H9 (cell line): ENCODE data around the gene MB. TPM values are rescaled to one million over a fixed set of nuclear protein-coding genes. Genes with fewer than 3 reads are reported as not detected.

Source experiments
- DNase-seq: peaks from one replicate; pipeline ENCODE4 v3.0.0-alpha.2; 2017
- H2AFZ ChIP-seq: one replicate; pipeline ENCODE4 v1.6.1; 2013; ENCODE audit warnings: mild to moderate bottlenecking, low read length, control low read depth, moderate library complexity
- H2AK5ac ChIP-seq: 2 replicates; pipeline ENCODE4 v1.6.1; 2013; ENCODE audit warnings: low read length, control low read depth, mixed read lengths; ENCODE audit not compliant: insufficient read length
- H2BK120ac ChIP-seq: one replicate; pipeline ENCODE4 v1.6.1; 2013; ENCODE audit warnings: low read depth, mild to moderate bottlenecking, low read length, control low read depth, inconsistent platforms; ENCODE audit not compliant: poor library complexity, severe bottlenecking
- H2BK12ac ChIP-seq: 2 replicates; pipeline ENCODE4 v1.6.1; 2013; ENCODE audit warnings: low read length, control low read depth, mixed read lengths, low read depth; ENCODE audit not compliant: insufficient read length
- H2BK15ac ChIP-seq: 2 replicates; pipeline ENCODE4 v1.6.1; 2013; ENCODE audit warnings: low read depth, low read length, control low read depth
- H2BK20ac ChIP-seq: one replicate; pipeline ENCODE4 v1.6.1; 2013; ENCODE audit warnings: low read depth, mild to moderate bottlenecking, low read length, control low read depth, inconsistent platforms; ENCODE audit not compliant: poor library complexity, severe bottlenecking
- H2BK5ac ChIP-seq: 2 replicates; pipeline ENCODE4 v1.6.1; 2013; ENCODE audit warnings: low read length, control low read depth, mixed read lengths; ENCODE audit not compliant: insufficient read length
- H3K14ac ChIP-seq: 2 replicates; pipeline ENCODE4 v1.6.1; 2013; ENCODE audit warnings: low read length, control low read depth; ENCODE audit not compliant: insufficient read depth
- H3K18ac ChIP-seq: 2 replicates; pipeline ENCODE4 v1.6.1; 2013; ENCODE audit warnings: low read depth, mild to moderate bottlenecking, mixed read lengths, low read length, control low read depth; ENCODE audit not compliant: insufficient read length
- H3K23ac ChIP-seq: 2 replicates; pipeline ENCODE4 v1.6.1; 2013; ENCODE audit warnings: low read length, control low read depth, mixed read lengths, low read depth; ENCODE audit not compliant: insufficient read length
- H3K23me2 ChIP-seq: 2 replicates; pipeline ENCODE4 v1.6.1; 2013; ENCODE audit warnings: low read depth, mild to moderate bottlenecking, mixed read lengths, low read length, control low read depth; ENCODE audit not compliant: insufficient read length, poor library complexity, severe bottlenecking
- H3K27ac ChIP-seq: 2 replicates; pipeline ENCODE4 v1.5.1; 2013; ENCODE audit warnings: low read length, control low read depth, mixed read lengths, low read depth; ENCODE audit not compliant: insufficient read length
- H3K27me3 ChIP-seq: 2 replicates; pipeline ENCODE4 v1.6.1; 2013; ENCODE audit warnings: low read length, control low read depth, inconsistent platforms; ENCODE audit not compliant: insufficient read depth
- H3K4ac ChIP-seq: 2 replicates; pipeline ENCODE4 v1.6.1; 2013; ENCODE audit warnings: low read depth, mild to moderate bottlenecking, control low read depth, inconsistent platforms, low read length, moderate library complexity
- H3K4me1 ChIP-seq: 2 replicates; pipeline ENCODE4 v1.6.1; 2013; ENCODE audit warnings: low read length, control low read depth, inconsistent platforms; ENCODE audit not compliant: insufficient read depth
- H3K4me2 ChIP-seq: 2 replicates; pipeline ENCODE4 v1.6.1; 2013; ENCODE audit warnings: low read length, control low read depth, mixed read lengths; ENCODE audit not compliant: insufficient read length, insufficient read depth
- H3K56ac ChIP-seq: 2 replicates; pipeline ENCODE4 v1.6.1; 2013; ENCODE audit warnings: low read depth, mild to moderate bottlenecking, mixed read lengths, low read length, control low read depth; ENCODE audit not compliant: insufficient read length
- H3K79me1 ChIP-seq: 2 replicates; pipeline ENCODE4 v1.6.1; 2013; ENCODE audit warnings: low read depth, mild to moderate bottlenecking, moderate library complexity, low read length, control low read depth, inconsistent platforms; ENCODE audit not compliant: insufficient read depth, poor library complexity, severe bottlenecking
- H3K79me2 ChIP-seq: 2 replicates; pipeline ENCODE4 v1.6.1; 2013; ENCODE audit warnings: low read length, control low read depth, inconsistent platforms; ENCODE audit not compliant: insufficient read depth
- H3K9ac ChIP-seq: 2 replicates; pipeline ENCODE4 v1.6.1; 2013; ENCODE audit warnings: low read length, control low read depth, mixed read lengths; ENCODE audit not compliant: insufficient read length; ENCODE audit errors: extremely low read depth
- H3K9me3 ChIP-seq: one replicate; pipeline ENCODE4 v1.6.1; 2013; ENCODE audit warnings: low read depth, low read length, inconsistent platforms; ENCODE audit not compliant: control insufficient read depth
- H3T11ph ChIP-seq: one replicate; pipeline ENCODE4 v1.6.1; 2013; ENCODE audit warnings: mild to moderate bottlenecking, low read length, control low read depth, inconsistent platforms
- H4K20me1 ChIP-seq: one replicate; pipeline ENCODE4 v1.6.1; 2013; ENCODE audit not compliant: control insufficient read depth, insufficient read length, insufficient read depth
- H4K5ac ChIP-seq: 2 replicates; pipeline ENCODE4 v1.6.1; 2013; ENCODE audit warnings: low read depth, mild to moderate bottlenecking, mixed read lengths, low read length, control low read depth; ENCODE audit not compliant: insufficient read length
- H4K8ac ChIP-seq: replicated peaks from 2 replicates; pipeline ENCODE4 v1.6.1; 2013; ENCODE audit warnings: low read length, control low read depth, mixed read lengths, low read depth; ENCODE audit not compliant: insufficient read length
- H4K91ac ChIP-seq: 2 replicates; pipeline ENCODE4 v1.6.1; 2013; ENCODE audit warnings: low read depth, mild to moderate bottlenecking, moderate library complexity, mixed read lengths, low read length, control low read depth; ENCODE audit not compliant: insufficient read length
- H3K27ac Mint-ChIP-seq, 3 experiments: 2 replicates in 2 of 3; 3 replicates in 1 of 3; pipeline ENCODE4 v1.8.0; 2020 to 2021; ENCODE audit warnings: mixed read lengths in 3 of 3, mild to moderate bottlenecking in 1 of 3, moderate library complexity in 1 of 3
- H3K27me3 Mint-ChIP-seq: 2 replicates; pipeline ENCODE4 v1.8.0; 2021; ENCODE audit warnings: low read depth, mild to moderate bottlenecking, moderate library complexity, mixed read lengths
- H3K36me3 Mint-ChIP-seq, 3 experiments: 2 replicates in 2 of 3; 3 replicates in 1 of 3; pipeline ENCODE4 v1.8.0; 2020 to 2021; ENCODE audit warnings: low read depth in 3 of 3, mixed read lengths in 3 of 3; ENCODE audit not compliant: insufficient read depth in 1 of 3
- H3K4me1 Mint-ChIP-seq, 2 experiments: 2 replicates each; pipeline ENCODE4 v1.8.0; 2020; ENCODE audit warnings: mixed read lengths in 2 of 2
- H3K4me3 Mint-ChIP-seq, 2 experiments: 2 replicates in 1 of 2; 3 replicates in 1 of 2; pipeline ENCODE4 v1.8.0; 2020 to 2021; ENCODE audit warnings: mild to moderate bottlenecking in 2 of 2, mixed read lengths in 2 of 2, moderate library complexity in 1 of 2
- H3K9me3 Mint-ChIP-seq, 2 experiments: 2 replicates in 1 of 2; 3 replicates in 1 of 2; pipeline ENCODE4 v1.8.0; 2020; ENCODE audit warnings: mild to moderate bottlenecking in 2 of 2, mixed read lengths in 2 of 2, moderate library complexity in 1 of 2
- WGBS: extraction: QIAGEN DNeasy Blood & Tissue Kit; methylation state at CpG from one replicate; pipeline ENCODE4 v1.1.7; 2013; ENCODE audit warnings: missing lambda C conversion rate, low lambda C conversion rate, mixed read lengths; ENCODE audit not compliant: insufficient read length; ENCODE audit errors: extremely low coverage; 5-methylcytosine and 5-hydroxymethylcytosine counted together
- total RNA-seq: library from RNA; stranded (reverse); gene quantifications from 2 replicates; pipeline ENCODE4 v1.2.1, GENCODE V29; 2021
- TF ChIP-seq, protein P1 (sequence below): fragments of 200-600 bp; sonication (generic); conservative IDR thresholded peaks from 3 replicates; pipeline ENCODE4 v1.8.0; 2021; ENCODE audit warnings: antibody characterized with exemption, mild to moderate bottlenecking

Gene MB
- total RNA-seq, 1 experiment from 2014 or later = 0.55 TPM

DNA sequence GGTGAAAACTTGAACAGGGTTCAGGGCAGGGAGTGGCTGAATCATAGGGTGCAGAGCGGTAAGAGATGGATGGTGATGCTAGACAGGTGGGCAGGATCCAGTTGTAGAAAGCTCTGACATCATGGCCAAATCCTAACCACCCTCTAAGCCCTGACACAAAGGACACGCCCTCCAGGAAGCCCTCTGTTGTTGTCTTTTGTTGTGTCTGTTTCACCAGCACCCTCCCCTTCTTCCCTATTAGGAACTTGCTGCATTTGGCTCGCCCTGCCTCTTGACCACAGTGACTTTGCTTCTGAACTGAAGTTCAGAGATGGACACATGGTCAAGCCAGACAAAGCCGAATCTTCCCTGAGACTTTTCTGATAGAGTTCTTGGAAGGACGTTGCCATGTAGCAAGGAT lies 16.9 kb upstream of the MB start:
- no peak overlapping the region for H2BK5ac ChIP-seq
- no peak overlapping the region for H2BK15ac ChIP-seq
- no peak overlapping the region for H2AFZ ChIP-seq
- H3K27me3 ChIP-seq = no peaks in the 10 kb centered on the region
- H3K79me2 ChIP-seq = no peaks in the 10 kb centered on the region
- Mint-ChIP-seq H3K27ac (no peak overlapping the region), H3K4me3 (no peak overlapping the region), H3K9me3 (peaks cover 3 to 4% of the 10 kb centered on the region in 2 experiments; a peak in 1 of 5 replicates), H3K4me1 (peaks cover 46 to 49% of the 10 kb centered on the region in 2 experiments), H3K27me3 (peaks cover 2% of the 10 kb centered on the region), H3K36me3 (no peaks in the 10 kb centered on the region; a peak in 2 of 7 replicates)
- H4K20me1 ChIP-seq = no peaks in the 10 kb centered on the region
- no peak overlapping the region for H2BK20ac ChIP-seq
- no peaks in the 10 kb centered on the region for H3K79me1 ChIP-seq
- no peak overlapping the region for H2BK12ac ChIP-seq
- no peak overlapping the region for H3K4ac ChIP-seq
- no peak overlapping the region for H3K23ac ChIP-seq
- no peak overlapping the region for H3T11ph ChIP-seq
- no peak overlapping the region for H3K56ac ChIP-seq
- DNase-seq = no peak
- no peak overlapping the region for H3K9ac ChIP-seq
- no peak overlapping the region for H3K14ac ChIP-seq
- no peak overlapping the region for H3K4me2 ChIP-seq
- H3K9me3 ChIP-seq = no peaks in the 10 kb centered on the region
- no peak overlapping the region for H3K18ac ChIP-seq
- TF ChIP-seq, protein P1, sequence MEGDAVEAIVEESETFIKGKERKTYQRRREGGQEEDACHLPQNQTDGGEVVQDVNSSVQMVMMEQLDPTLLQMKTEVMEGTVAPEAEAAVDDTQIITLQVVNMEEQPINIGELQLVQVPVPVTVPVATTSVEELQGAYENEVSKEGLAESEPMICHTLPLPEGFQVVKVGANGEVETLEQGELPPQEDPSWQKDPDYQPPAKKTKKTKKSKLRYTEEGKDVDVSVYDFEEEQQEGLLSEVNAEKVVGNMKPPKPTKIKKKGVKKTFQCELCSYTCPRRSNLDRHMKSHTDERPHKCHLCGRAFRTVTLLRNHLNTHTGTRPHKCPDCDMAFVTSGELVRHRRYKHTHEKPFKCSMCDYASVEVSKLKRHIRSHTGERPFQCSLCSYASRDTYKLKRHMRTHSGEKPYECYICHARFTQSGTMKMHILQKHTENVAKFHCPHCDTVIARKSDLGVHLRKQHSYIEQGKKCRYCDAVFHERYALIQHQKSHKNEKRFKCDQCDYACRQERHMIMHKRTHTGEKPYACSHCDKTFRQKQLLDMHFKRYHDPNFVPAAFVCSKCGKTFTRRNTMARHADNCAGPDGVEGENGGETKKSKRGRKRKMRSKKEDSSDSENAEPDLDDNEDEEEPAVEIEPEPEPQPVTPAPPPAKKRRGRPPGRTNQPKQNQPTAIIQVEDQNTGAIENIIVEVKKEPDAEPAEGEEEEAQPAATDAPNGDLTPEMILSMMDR = no peak
- no peak overlapping the region for H4K8ac ChIP-seq
- H3K4me1 ChIP-seq = no peaks in the 10 kb centered on the region; the same call in 1 of the 2 replicates
- no peak overlapping the region for H2AK5ac ChIP-seq
- H4K5ac ChIP-seq = no peak overlapping the region
- H4K91ac ChIP-seq = no peak overlapping the region
- no CpG with 5 or more reads among the region's 5 CpGs for WGBS
- H2BK120ac ChIP-seq = no peak overlapping the region
- no peaks in the 10 kb centered on the region for H3K23me2 ChIP-seq
- H3K27ac ChIP-seq = no peak overlapping the region
